Stimulated activated CD8-positive, alpha-beta memory T cell treated with anti-CD3 and anti-CD28 coated beads, Interleukin-4, amount 100 ng/mL, for 4 hours (primary cell): ENCODE results near the gene TAS2R41.
"Not testable (repeated sequence)": the region's sequence is repeated elsewhere in the genome, so short reads cannot be mapped to it uniquely, and the experiment has no call there.

Source experiments
- DNase-seq, 2 donors: peaks; one replicate each; pipeline ENCODE4 v3.0.0-alpha.2; 2020; ENCODE audit warnings: low read depth in 2 of 2, low spot score in 1 of 2

Gene TAS2R41

GRCh38 chr7:143516981-143517380 is 39.3 kb downstream of the TAS2R41 start:
- DNase-seq, result no peak

GRCh38 chr7:143518521-143518920 is 40.8 kb downstream of the TAS2R41 start:
- no peak for DNase-seq

GRCh38 chr7:143518941-143519340 is 41.3 kb downstream of the TAS2R41 start:
- DNase-seq, result no peak

GRCh38 chr7:143519411-143520131 is 41.9 kb downstream of the TAS2R41 start:
- no peak for DNase-seq

GRCh38 chr7:143522309-143522916 is 44.7 kb downstream of the TAS2R41 start:
- not testable (repeated sequence) for DNase-seq
